HepG2 (cell line): ENCODE data around the gene MLLT11. TPM values are rescaled to one million over a fixed set of nuclear protein-coding genes. Genes with fewer than 3 reads are reported as not detected.
A peak's percentile ranks its signal among the peaks of the same experiment; 100 is the strongest.

Experiments used
- AHR ChIP-seq: IDR thresholded peaks from 2 replicates; pipeline ENCODE4 v1.6.1; 2018; ENCODE audit warnings: missing genetic modification reagents, missing compliant biosample characterization
- BRCA1 ChIP-seq: sonication (generic); formaldehyde crosslinking; IDR thresholded peaks from 2 replicates; pipeline ENCODE4 v1.4.0; 2020; ENCODE audit warnings: missing genetic modification reagents
- FOXM1 ChIP-seq: sonication (generic); formaldehyde crosslinking; IDR thresholded peaks from 2 replicates; pipeline ENCODE4 v1.5.0; 2020; ENCODE audit warnings: missing genetic modification reagents
- HCFC1 ChIP-seq: fragments of 150-350 bp; IDR thresholded peaks from 2 replicates; pipeline ENCODE4 v1.6.1; 2014; ENCODE audit warnings: low read depth, low read length
- HES4 ChIP-seq: sonication (generic); formaldehyde crosslinking; IDR thresholded peaks from 2 replicates; pipeline ENCODE4 v1.9.0; 2021; ENCODE audit warnings: mild to moderate bottlenecking, missing genetic modification reagents, borderline replicate concordance
- KDM4B ChIP-seq: sonication (generic); formaldehyde crosslinking; IDR thresholded peaks from 2 replicates; pipeline ENCODE4 v1.4.0; 2020; ENCODE audit warnings: missing genetic modification reagents
- MXD4 ChIP-seq: IDR thresholded peaks from 2 replicates; pipeline ENCODE4 v1.6.1; 2016; ENCODE audit warnings: mild to moderate bottlenecking, missing biosample characterization, missing genetic modification reagents
- MYNN ChIP-seq: sonication (generic); formaldehyde crosslinking; IDR thresholded peaks from 2 replicates; pipeline ENCODE4 v1.4.0; 2020; ENCODE audit warnings: mild to moderate bottlenecking, low read depth, missing genetic modification reagents
- SIX4 ChIP-seq: sonication (generic); formaldehyde crosslinking; IDR thresholded peaks from 2 replicates; pipeline ENCODE4 v1.4.0; 2020; ENCODE audit warnings: missing genetic modification reagents
- SOX5 ChIP-seq: IDR thresholded peaks from 2 replicates; pipeline ENCODE4 v1.6.1; 2016; ENCODE audit warnings: borderline replicate concordance
- TGIF2 ChIP-seq: IDR thresholded peaks from 2 replicates; pipeline ENCODE4 v1.6.1; 2016; ENCODE audit warnings: control low read depth, missing compliant biosample characterization
- TMF1 ChIP-seq: sonication (generic); formaldehyde crosslinking; IDR thresholded peaks from 2 replicates; pipeline ENCODE4 v1.8.1; 2022; ENCODE audit warnings: low read depth, missing genetic modification reagents
- ZNF674 ChIP-seq: sonication (generic); formaldehyde crosslinking; IDR thresholded peaks from 2 replicates; pipeline ENCODE4 v1.5.0; 2020; ENCODE audit warnings: low read depth, mild to moderate bottlenecking, missing genetic modification reagents
- ZNF724P ChIP-seq: sonication (generic); formaldehyde crosslinking; IDR thresholded peaks from 2 replicates; pipeline ENCODE4 v1.8.0; 2022; ENCODE audit warnings: missing genetic modification reagents, borderline replicate concordance
- ZNF768 ChIP-seq: sonication (generic); formaldehyde crosslinking; IDR thresholded peaks from 2 replicates; pipeline ENCODE4 v1.4.0; 2020; ENCODE audit warnings: missing genetic modification reagents
- polyA plus RNA-seq, 8 experiments: library from polyadenylated mRNA; depleted of rRNA in 3 of 8; stranded (reverse) in 7 of 8; unstranded in 1 of 8; fragments of >200 nt; fragmentation: Illumina TruSeq in 4 of 8; extraction: Trizol in 4 of 8; gene quantifications; 2 replicates each; pipeline versions ENCODE4 v1.2.1 to v1.2.3, GENCODE V29; 2011 to 2016; ENCODE audit warnings: low read depth in 4 of 8, missing spikeins in 1 of 8, mixed read lengths in 1 of 8; ENCODE audit not compliant: insufficient read depth in 1 of 8
- total RNA-seq, 5 experiments: library from RNA; depleted of rRNA; stranded (reverse); fragments of >200 nt; fragmentation: Illumina TruSeq; extraction: Trizol; gene quantifications; 2 replicates each; pipeline ENCODE4 v1.2.3, GENCODE V29; 2016; ENCODE audit warnings: low read depth in 1 of 5
- TF ChIP-seq, protein P1 (sequence below): sonication (generic); formaldehyde crosslinking; IDR thresholded peaks from 2 replicates; pipeline ENCODE4 v1.4.0; 2020; ENCODE audit warnings: mild to moderate bottlenecking, missing genetic modification reagents
- TF ChIP-seq, protein P2 (sequence below): IDR thresholded peaks from 2 replicates; pipeline ENCODE4 v1.6.1; 2012; ENCODE audit warnings: low read depth, low read length, improper control_type of control experiment
- TF ChIP-seq, protein P3 (sequence below): sonication (generic); formaldehyde crosslinking; IDR thresholded peaks from 2 replicates; pipeline ENCODE4 v1.4.0; 2020; ENCODE audit warnings: low read depth, missing genetic modification reagents

Gene MLLT11
- total and polyA plus RNA-seq, 2 of the 13 experiments (the other 11 are each of a cell fraction or from before 2014, with no cell fraction given), result 0.21 to 0.22 TPM

DNA sequence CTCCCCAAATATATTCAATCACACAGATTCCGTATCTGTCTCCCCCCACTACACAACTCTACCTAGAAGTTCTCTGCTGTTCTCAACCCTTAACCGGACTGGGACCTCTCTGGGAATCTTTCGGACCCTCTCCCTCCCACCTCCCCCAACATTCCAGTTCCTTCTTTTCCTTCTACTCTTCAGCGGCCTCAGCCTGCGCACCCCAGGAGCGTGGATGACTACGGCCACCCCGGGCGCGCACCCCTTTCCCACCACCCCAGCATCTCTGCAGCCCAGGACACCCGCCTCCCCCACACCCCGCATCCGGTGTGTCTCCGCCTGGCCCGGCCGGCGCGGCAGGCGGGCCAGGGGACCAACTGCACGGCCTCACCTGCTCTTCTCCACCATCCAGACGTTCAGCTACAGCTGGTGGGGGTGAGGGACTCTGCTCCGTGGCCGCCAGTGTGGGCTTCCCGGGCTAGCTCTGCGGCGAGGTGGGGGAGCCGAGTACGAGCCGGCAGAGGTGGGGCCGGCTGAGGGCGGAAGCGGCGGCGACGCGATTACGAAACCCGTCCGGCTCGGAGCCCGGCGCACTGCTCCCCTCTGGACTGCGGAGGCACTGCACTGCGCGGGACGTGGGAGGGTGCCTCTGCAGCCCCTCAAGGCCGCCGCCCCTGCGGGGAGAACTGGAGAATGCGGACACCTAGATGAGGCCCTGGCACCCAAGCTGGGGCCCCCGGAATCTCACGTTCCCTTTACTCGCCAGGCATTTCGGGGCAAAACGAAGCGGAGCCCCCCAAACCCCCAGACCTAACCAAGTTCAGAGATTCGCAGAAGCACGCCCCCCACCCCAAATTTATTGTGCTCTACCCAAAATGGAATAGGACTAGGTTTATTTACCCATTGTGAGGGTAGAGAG, 839 bp upstream of the MLLT11 start, which contains the start of gene CDC42SE1 (continued):
- TF ChIP-seq, protein P1, sequence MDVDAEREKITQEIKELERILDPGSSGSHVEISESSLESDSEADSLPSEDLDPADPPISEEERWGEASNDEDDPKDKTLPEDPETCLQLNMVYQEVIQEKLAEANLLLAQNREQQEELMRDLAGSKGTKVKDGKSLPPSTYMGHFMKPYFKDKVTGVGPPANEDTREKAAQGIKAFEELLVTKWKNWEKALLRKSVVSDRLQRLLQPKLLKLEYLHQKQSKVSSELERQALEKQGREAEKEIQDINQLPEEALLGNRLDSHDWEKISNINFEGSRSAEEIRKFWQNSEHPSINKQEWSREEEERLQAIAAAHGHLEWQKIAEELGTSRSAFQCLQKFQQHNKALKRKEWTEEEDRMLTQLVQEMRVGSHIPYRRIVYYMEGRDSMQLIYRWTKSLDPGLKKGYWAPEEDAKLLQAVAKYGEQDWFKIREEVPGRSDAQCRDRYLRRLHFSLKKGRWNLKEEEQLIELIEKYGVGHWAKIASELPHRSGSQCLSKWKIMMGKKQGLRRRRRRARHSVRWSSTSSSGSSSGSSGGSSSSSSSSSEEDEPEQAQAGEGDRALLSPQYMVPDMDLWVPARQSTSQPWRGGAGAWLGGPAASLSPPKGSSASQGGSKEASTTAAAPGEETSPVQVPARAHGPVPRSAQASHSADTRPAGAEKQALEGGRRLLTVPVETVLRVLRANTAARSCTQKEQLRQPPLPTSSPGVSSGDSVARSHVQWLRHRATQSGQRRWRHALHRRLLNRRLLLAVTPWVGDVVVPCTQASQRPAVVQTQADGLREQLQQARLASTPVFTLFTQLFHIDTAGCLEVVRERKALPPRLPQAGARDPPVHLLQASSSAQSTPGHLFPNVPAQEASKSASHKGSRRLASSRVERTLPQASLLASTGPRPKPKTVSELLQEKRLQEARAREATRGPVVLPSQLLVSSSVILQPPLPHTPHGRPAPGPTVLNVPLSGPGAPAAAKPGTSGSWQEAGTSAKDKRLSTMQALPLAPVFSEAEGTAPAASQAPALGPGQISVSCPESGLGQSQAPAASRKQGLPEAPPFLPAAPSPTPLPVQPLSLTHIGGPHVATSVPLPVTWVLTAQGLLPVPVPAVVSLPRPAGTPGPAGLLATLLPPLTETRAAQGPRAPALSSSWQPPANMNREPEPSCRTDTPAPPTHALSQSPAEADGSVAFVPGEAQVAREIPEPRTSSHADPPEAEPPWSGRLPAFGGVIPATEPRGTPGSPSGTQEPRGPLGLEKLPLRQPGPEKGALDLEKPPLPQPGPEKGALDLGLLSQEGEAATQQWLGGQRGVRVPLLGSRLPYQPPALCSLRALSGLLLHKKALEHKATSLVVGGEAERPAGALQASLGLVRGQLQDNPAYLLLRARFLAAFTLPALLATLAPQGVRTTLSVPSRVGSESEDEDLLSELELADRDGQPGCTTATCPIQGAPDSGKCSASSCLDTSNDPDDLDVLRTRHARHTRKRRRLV (CRISPR knock-in tag), result no peak
- TF ChIP-seq, protein P2, sequence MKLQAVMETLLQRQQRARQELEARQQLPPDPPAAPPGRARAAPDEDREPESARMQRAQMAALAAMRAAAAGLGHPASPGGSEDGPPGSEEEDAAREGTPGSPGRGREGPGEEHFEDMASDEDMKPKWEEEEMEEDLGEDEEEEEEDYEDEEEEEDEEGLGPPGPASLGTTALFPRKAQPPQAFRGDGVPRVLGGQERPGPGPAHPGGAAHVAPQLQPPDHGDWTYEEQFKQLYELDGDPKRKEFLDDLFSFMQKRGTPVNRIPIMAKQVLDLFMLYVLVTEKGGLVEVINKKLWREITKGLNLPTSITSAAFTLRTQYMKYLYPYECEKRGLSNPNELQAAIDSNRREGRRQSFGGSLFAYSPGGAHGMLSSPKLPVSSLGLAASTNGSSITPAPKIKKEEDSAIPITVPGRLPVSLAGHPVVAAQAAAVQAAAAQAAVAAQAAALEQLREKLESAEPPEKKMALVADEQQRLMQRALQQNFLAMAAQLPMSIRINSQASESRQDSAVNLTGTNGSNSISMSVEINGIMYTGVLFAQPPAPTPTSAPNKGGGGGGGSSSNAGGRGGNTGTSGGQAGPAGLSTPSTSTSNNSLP, result no peak
- TF ChIP-seq AHR (CRISPR knock-in tag) (peak; percentile 68; the same call in 1 of the 2 replicates), FOXM1 (no peak), ZNF768 (peak; percentile 67), KDM4B (CRISPR knock-in tag) (peak; percentile 93), MYNN (CRISPR knock-in tag) (peak; percentile 65; the same call in 1 of the 2 replicates), MXD4 (CRISPR knock-in tag) (0 out of 2 replicates have a peak, but pooled peaks have one; percentile 79), SIX4 (CRISPR knock-in tag) (no peak), SOX5 (CRISPR knock-in tag) (peak; percentile 54; the same call in 1 of the 2 replicates), TGIF2 (CRISPR knock-in tag) (peak; percentile 52; the same call in 1 of the 2 replicates), HCFC1 (no peak), ZNF674 (no peak; the same call in 1 of the 2 replicates), HES4 (CRISPR knock-in tag) (peak; percentile 75), BRCA1 (no peak), ZNF724P (CRISPR knock-in tag) (no peak), TMF1 (no peak)
- TF ChIP-seq, protein P3, sequence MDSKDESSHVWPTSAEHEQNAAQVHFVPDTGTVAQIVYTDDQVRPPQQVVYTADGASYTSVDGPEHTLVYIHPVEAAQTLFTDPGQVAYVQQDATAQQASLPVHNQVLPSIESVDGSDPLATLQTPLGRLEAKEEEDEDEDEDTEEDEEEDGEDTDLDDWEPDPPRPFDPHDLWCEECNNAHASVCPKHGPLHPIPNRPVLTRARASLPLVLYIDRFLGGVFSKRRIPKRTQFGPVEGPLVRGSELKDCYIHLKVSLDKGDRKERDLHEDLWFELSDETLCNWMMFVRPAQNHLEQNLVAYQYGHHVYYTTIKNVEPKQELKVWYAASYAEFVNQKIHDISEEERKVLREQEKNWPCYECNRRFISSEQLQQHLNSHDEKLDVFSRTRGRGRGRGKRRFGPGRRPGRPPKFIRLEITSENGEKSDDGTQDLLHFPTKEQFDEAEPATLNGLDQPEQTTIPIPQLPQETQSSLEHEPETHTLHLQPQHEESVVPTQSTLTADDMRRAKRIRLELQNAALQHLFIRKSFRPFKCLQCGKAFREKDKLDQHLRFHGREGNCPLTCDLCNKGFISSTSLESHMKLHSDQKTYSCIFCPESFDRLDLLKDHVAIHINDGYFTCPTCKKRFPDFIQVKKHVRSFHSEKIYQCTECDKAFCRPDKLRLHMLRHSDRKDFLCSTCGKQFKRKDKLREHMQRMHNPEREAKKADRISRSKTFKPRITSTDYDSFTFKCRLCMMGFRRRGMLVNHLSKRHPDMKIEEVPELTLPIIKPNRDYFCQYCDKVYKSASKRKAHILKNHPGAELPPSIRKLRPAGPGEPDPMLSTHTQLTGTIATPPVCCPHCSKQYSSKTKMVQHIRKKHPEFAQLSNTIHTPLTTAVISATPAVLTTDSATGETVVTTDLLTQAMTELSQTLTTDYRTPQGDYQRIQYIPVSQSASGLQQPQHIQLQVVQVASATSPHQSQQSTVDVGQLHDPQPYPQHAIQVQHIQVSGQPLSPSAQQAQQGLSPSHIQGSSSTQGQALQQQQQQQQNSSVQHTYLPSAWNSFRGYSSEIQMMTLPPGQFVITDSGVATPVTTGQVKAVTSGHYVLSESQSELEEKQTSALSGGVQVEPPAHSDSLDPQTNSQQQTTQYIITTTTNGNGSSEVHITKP (CRISPR knock-in tag), result no peak
